ENCODE measurements around the gene B3GNT3.
"Not testable (repeated sequence)": the region's sequence is repeated elsewhere in the genome, so short reads cannot be mapped to it uniquely, and the experiment has no call there.

B3GNT3 gene

DNA sequence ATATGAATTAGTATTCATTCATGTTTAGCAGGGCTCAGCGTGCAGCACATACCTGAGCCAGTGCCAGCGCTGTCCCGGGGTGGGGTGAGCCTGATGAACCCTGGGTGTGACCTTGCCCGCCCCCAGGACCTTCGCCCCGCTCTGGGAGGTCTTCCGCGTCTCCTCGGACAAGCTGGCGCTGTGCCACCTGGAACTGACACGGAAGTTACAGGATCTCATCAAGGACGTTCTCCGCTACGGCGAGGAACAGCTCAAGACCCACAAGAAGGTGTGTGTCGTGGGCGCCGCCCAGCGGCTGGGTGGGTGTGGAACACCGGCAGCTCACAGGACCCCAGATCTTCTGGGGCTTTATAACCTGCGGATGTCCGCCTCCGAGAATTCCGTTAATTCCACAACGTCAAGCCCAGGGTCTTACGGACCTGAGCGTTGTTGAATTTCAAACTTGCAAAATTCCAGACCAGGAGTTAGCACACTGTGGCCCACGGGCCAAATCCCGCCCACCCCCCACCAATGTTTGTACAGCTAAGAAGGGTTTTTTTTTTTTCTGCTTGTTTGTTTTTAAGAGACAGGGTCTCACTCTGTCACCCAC lies 28.3 kb upstream of the B3GNT3 start:
- DNase-seq (ENCODE audit: low read depth, low spot score), result no peak

DNA sequence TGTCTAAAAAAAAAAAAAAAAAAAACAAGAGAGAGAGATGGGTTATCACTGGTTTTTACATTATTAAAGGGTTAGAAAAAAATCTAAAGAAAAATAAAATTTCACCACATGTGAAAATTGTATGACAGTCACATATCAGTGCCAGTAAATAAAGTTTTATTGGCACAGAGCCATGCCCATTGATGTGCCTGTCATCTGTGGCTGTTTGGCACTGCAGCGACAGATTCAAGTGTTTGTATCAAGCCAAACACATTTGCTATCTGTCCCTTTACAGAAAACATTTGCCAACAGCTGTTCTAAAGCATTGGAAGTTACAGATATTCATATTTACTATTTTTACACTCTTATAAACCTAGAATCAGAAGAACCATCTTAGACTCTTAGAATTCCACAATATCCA lies 27.4 kb upstream of the B3GNT3 start:
- no peak for DNase-seq (ENCODE audit: low read depth, low spot score)

DNA sequence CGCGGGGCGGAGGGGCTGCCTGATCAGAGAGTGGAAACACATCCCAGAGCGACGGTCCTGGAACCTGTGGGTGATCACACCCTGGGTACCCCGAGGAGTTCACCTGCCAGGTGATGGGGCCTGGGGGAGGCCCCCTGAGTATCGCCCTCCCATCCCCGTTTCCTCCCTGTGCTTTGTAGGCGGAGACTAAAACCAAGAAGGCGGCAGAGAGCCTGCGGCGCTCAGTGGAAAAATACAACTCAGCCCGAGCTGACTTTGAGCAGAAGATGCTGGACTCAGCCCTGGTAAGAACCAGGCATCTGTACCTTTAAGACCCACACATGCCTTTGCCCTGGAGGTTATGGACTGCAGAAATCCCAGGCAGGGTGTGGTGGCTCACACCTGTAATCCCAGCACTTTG lies 24.3 kb upstream of the B3GNT3 start:
- no peak for DNase-seq (ENCODE audit: low read depth, low spot score)

DNA sequence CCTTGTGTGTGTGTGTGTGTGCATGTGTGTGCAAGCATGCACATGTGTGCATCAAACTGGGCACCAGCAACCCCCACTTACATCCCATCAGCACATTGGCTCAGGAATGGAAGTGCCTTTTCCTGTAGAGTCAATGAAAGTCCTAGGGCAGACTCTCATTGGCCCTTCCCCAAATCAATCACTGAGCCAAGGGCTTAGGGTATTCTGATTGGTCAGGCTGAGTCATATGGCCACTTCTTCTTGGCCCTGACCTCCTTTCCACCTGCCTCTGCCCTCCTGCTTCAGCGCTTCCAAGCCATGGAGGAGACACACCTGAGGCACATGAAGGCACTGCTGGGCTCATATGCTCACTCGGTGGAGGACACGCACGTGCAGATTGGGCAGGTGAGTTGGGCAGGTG lies 22.8 kb upstream of the B3GNT3 start:
- no peak for DNase-seq (ENCODE audit: low read depth, low spot score)

DNA sequence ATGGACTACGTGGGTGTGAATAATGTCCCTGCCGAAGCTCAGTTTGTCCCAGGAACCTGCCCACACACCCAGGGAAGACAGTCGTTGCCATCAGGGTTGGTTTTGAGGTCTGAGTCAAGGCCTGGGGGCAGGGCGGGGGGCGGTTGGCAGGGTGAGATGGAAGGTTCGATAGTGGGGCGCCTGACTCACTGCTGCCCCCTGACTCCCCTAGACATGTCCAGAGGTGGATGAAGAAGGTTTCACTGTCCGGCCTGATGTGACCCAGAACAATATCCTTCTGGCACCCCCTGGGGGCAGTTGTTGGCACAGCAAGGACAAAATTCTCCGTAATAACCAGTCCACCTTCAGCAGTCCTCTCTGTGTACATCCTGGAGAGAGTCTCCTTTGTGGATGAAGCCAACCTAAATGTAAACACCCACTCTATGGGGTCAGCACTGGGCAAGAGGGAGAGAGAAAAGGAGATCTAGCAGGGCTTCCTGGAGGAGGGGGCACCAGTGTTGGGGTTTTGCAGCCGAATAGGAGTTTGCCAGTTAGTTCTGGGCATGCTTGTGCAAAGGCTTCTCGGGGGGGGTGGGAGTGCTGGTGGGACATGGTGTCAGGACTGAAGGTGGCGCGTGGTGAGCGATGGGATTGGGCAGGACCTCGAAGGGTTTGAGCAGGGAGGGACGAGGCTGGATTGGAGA lies 19.6 kb upstream of the B3GNT3 start:
- DNase-seq (ENCODE audit: low read depth, low spot score), result no peak

DNA sequence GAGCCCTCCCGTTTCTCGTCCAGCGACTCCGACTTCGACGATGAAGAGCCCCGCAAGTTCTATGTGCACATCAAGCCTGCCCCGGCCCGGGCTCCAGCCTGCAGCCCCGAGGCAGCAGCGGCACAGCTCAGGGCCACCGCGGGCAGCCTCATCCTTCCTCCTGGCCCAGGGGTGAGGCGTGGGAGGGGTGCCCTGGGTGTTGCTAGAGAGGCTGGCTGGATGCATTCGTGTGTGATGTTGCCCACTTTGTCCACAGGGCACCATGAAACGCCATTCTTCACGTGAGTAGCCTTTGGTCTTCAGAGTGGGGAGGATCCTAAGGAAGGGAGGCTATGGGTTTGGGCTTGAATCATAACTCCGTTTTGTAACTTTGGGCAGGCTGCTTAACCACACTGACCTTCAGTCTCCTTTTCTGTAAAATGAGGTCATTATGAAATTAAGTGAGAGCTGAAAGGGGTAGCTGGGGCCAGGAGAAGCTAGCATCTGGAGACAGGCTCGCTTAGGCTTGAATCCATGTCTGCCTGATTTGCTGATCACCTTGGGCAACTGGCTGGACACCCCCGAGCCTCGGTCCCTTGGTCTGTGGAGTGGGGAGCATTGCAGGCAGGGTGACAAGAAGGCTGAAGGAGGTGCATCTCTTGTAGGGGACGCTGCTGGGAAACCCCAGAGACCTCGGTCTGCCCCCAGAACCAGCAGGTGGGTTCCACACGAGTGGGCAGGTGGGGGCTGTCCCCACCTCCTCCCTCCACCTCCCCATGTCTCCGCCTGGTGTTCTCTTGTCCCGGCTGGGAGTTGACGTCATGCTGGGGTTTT lies 18.7 kb upstream of the B3GNT3 start:
- no peak for DNase-seq (ENCODE audit: low read depth, low spot score)

DNA sequence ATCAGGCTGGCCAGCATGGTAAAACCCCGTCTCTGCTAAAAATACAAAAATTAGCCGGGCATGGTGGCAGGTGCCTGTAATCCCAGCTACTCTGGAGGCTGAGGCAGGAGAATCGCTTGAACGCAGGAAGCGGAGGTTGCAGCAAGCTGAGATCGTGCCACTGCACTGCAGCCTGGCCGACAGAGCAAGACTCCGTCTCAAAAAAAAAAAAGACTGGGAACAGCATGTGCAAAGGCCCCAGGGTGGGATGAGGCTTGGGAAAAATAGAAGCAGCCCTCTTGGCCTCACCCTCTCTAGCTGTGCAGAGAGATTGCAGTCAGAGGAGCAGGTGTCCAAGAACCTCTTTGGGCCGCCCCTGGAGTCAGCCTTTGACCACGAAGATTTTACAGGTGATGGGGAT lies 17.1 kb upstream of the B3GNT3 start:
- DNase-seq (ENCODE audit: low read depth, low spot score), result not testable (repeated sequence)

DNA sequence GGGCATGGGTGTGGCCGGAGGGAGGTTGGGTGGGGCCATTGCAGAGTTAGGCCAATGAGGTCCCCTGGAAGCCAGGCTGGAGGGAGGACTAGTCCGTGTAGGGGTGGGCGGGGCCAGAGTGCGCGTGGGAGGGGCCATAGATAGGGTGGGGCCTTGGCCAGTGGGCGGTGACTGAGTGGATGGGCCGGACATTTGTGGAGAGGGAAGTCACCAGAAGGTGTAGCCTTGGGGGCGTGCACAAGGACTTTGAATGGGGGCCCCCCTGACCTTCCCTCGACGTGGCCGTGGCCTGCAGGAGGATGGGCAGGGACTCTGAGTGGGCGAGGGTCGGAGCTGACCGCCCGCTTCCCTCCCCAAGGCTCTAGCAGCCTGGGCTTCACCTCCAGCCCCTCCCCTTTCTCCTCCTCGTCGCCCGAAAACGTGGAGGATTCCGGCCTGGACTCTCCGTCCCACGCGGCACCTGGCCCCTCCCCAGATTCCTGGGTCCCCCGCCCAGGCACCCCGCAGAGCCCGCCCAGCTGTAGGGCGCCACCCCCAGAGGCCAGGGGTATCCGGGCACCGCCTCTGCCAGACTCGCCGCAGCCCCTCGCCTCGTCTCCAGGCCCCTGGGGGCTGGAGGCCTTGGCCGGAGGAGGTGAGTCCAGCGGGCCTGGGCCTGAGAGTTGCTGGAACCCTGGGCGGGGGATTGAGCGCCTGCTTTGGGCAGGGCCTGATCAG lies 16.5 kb upstream of the B3GNT3 start:
- DNase-seq (ENCODE audit: low read depth, low spot score), result no peak

DNA sequence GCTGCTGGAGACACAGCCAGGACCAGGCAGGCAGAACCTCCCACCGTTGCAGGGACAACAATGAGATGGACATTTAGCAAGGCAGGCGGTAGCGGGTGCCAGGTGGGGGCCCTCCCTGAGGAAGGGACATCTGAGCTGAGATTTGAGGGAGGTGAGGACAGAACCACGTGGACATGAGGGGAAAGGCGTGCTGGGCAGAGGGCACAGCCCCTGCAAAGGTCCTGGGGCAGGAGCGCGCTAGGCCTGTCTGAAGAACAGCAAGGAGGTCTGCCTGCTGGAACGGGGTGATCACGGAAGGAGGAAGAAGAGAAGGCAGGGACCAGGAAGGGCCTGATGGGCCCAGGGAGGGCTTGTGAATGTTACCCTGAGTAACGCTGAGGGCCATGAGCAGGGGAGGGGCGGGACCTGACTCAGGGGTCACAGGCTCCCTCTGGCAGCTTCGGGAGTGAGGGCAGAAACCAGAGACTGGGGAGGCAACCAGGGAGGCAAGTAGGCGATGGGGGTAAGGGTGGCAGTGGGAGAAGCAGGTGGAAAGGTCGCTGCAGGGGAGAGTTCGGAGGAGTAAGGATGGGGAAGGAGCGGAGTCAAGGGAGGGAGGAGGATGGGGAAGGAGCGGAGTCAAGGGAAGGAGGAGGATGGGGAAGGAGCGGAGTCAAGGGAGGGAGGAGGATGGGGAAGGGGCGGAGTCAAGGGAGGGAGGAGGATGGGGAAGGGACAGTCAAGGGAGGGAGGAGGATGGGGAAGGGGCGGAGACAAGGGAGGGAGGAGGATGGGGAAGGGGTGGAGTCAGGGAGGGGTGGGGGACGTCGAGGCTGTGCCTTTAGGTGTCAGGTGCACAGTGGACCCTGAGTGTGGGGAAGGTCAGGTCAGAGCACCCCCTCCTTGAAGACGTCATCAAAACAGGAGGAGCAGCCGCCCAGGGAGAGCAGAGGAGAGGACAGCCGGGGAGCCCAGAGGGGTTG lies 15.7 kb upstream of the B3GNT3 start:
- DNase-seq (ENCODE audit: low read depth, low spot score), result no peak

DNA sequence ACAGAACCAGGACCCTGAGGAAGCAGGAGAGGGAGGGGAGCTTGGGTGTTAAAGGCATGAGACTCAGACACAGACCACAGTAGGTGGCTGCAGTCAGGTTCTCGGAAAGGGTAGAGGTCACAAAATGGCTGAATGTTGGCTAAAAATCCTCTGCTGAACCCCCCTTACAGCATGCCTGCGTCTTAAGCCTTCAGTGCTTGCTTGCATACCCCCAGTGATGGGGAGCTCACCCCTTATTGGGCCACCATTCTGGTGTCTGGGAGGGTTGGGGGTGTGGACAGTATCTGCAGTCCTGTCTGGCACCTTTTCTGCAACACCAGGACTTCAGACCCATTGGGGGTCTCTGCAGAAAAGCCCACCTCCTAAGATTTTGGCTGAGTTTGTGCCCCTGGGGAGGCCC lies 14.2 kb upstream of the B3GNT3 start:
- no peak for DNase-seq (ENCODE audit: low read depth, low spot score)

DNA sequence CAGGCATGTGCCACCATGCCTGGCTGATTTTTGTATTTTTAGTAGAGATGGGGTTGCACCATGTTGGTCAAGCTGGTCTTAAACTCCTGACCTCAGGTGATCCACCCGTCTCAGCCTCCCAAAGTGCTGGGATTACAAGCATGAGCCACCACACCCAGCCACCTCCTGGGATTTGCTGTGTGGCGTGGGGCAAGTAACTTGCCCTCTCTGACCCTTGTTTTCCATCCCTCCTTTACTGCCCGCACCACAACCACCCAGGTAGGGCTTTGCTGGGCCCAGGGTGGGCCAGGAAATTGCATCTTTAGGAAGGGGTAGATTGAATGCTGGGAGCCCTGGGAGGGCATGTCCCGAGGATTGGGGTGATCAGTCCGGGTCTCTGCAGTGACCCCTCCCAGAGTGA lies 11.2 kb upstream of the B3GNT3 start:
- not testable (repeated sequence) for DNase-seq (ENCODE audit: low read depth, low spot score)

DNA sequence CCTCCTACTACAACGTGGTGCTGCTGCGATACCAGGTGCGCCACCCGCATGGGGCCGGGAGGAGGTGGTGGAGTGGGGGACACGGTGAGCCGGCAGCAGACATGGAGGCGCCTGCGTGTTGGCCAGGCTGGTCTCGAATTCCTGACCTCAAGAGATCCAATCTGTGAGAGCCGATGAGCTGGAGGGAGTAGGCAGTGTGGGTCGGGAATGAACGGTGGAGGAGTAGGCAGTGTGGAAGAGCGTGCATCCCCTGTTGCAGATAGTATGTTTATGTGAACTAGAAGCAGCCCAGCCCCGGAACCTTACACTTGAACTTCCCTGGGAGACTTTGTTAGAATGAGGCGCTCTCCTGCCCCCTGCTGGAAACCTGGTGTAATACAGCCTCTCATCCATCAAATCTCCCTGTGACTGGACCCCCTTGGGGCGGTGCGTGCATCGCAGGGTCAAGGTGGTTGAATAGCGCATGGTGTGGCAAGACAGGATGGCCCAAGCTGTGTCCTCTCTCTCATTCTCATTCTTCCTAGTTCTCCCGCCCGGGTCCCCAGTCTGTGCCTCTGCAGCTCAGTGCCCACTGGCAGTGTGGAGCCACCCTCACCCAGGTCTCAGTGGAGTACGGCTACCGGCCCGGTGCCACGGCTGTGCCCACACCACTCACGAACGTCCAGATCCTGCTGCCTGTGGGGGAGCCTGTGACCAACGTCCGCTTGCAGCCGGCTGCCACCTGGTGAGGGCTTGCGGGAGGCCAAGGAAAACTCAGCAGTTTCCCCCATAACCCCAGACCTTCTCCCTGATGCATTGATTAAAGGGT lies 10.5 kb upstream of the B3GNT3 start:
- peak; percentile 56 for DNase-seq (ENCODE audit: low read depth, low spot score)

DNA sequence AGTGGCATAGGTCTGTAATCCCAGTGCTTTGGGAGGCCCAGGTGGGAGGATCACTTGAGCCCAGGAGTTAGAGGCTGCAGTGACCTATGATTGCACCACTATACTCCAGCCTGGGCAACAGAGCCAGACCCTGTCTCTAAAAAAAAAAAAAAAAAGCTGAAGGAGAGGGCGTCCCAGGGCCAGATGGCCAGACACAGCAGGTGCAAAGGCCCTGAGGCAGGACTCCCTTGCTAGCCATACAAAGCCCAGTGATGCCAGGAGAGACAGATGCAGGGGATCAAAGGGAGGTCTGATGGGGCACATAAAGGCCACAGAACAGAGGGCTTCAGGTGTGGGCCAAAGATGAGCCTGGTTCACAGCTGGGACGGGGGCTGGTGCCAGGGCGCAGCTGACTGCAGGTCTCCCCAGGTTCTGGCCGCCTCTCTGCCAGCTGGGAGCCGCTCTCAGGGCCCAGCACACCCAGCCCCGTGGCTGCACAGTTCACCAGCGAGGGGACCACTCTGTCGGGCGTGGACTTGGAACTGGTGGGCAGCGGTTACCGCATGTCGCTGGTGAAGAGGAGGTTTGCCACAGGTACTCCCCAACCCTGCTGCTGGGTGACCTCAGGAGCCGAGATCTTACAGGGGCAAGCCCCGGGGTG lies 7.5 kb upstream of the B3GNT3 start:
- DNase-seq (ENCODE audit: low read depth, low spot score), result no peak

DNA sequence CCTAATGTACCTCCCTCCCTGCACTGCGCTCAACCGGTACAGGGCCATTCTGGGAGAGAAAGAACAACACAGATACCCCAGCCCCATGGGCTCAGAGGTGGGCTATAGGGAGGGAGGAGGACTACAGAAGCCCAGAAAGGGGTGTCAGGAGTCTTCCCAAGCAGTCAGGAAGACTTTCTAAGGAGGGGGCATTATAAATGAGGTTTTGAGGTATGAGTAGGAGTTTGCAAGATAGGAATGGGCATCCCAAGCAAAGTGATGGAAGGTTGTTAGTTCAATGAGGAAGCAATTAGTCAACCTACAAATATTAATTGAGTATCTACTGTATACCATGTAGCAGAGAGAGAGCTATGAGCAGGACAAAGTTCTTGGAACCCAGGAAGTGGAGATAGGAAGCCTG lies 6.3 kb upstream of the B3GNT3 start:
- no peak for DNase-seq (ENCODE audit: low read depth, low spot score)

DNA sequence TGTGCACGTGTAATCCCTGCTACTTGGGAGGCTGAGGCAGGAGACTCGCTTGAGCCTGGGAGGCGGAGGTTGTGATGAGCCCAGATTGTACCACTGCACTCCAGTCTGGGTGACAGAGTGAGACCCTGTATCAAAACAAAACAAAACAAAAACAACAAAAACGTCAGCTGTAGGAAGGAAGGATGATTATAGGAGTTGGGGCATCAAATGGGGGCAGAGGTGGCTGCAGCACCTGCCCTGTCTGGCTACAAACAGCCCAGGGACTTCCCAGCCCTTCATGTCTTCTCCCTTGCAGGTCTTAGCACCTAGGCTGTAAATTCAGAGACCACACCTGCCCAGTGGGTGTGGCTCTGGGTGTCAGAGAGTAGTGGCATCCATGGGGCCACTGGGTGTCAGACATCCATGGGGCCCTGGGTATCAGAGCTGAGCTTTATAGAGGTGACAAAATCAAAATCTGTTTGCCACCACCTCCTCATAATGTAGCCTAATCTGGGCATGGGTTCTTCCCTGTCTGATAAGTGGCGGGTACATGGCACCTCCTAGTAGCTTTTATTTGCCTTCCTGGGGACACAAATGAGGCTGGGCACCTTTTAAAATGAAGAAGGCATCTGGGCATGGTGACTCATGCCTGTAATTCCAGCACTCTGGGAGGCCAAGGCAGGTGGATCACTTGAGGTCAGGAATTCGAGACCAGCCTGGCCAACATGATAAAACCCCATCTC lies 4.7 kb upstream of the B3GNT3 start:
- no peak for DNase-seq (ENCODE audit: low read depth, low spot score)

DNA sequence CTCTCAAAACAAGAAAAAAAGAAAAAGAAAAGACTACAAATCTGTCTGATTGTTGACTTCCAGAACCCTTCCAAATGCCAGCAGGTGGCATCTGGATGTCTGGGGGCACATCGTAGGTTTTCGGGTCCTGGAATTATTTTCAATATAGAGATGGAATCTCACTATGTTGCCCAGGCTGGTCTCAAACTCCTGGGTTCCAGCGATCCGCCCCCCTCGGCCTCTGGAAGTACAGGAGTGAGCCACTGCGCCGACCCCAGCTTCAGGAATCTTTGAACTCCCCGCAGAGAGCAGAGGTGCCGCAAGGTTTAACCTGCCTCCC lies 567 bp upstream of the B3GNT3 start:
- no peak for DNase-seq (ENCODE audit: low read depth, low spot score)

DNA sequence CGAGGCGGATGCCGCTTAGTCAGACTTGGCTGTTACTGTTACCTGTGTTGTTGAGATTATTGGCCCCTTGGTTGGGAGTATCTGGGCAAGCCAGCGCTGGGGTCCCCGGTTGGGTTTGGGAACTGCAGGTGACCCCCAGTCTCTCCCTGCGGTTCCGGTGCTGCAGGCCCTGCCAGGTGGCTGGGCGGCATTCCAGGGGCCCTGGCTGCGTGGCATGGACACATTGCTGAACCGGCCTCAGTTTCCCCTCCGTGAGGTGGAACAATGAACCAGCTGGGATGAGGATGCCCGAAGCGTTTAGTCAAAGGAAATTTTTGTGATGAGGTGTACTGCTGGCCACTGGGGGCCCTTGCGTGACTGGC lies 538 bp downstream of the B3GNT3 start:
- DNase-seq (ENCODE audit: low read depth, low spot score), result no peak

DNA sequence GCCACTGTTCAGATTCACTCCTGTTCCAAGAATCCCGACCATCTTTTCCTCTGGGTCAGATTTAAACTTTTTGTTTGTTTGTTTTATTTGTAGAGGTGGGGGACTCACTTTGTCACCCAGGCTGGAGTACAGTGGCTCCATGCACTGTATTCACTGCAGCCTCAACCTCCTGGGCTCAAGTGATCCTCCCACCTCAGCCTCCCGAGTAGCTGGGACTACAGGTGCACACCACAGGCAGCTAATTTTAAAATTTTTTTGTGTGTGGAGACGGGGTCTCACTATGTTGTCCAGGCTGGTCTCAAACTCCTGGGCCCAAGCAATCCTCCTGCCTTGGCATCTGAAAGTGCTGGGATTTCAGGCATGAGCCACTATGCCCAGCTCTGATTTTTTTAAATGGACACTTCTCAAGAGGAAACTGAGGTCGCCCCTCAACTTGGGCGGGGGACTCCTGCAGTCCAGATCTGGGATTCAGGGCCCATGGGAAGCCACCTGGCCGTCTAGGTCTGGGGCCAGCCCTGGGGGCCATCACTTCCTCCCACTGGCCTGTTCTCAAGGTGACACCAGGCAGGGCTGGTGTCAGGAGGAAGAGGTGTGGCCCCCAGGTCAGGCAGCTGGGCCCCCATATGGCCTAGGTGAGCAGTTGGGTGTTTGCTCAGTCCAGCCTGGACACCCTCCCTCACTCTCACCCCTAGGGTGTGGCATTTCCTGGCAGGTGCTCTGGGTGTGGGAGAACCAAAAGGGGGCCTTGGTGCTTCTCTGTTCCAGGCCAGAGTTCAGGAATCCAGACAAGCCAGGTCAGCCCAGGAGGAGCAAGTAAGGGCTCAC lies 1.3 kb downstream of the B3GNT3 start:
- no peak for DNase-seq (ENCODE audit: low read depth, low spot score)

All from activated naive CD8-positive, alpha-beta T cell treated with anti-CD3 and anti-CD28 coated beads, Interleukin-2, amount 50 U/mL, for 16 hours (primary cell).